Adrenal gland (tissue), 12 donors: ENCODE measurements around the gene NKAPD1. TPM values are rescaled to one million over a fixed set of nuclear protein-coding genes. Genes with fewer than 3 reads are reported as not detected.

Experiments
- DNase-seq, 7 donors: peaks; one replicate each; pipeline ENCODE4 v3.0.0-alpha.2; 2019 to 2020
- H3K27ac ChIP-seq, 5 donors: fragments of 200-600 bp; sonication (generic) in 4 of 5; 1 replicate in 3 of 5; 2 replicates in 2 of 5; pipeline versions ENCODE4 v1.5.1 to v1.8.0; 2016 to 2020; ENCODE audit warnings: mild to moderate bottlenecking in 1 of 5
- H3K27me3 ChIP-seq: fragments of 200-600 bp; 2 replicates; pipeline ENCODE4 v1.8.0; 2021
- H3K36me3 ChIP-seq, 2 donors: fragments of 200-600 bp; replicated peaks in 1 of 2; 1 replicate in 1 of 2; 2 replicates in 1 of 2; pipeline versions ENCODE4 v1.5.1 to v1.8.0; 2018 to 2022
- H3K4me1 ChIP-seq, 2 donors: fragments of 200-600 bp; replicated peaks in 1 of 2; 1 replicate in 1 of 2; 2 replicates in 1 of 2; pipeline versions ENCODE4 v1.5.1 to v1.8.0; 2018 to 2021
- H3K4me3 ChIP-seq, 4 donors: fragments of 200-600 bp; sonication (generic) in 3 of 4; one replicate each; pipeline ENCODE4 v1.5.1; 2016 to 2018
- H3K9me3 ChIP-seq, 3 donors: fragments of 200-600 bp; sonication (generic) in 1 of 3; replicated peaks in 1 of 3; 1 replicate in 2 of 3; 2 replicates in 1 of 3; pipeline versions ENCODE4 v1.5.1 to v1.8.0; 2016 to 2021
- POLR2A ChIP-seq, 2 donors: fragments of 450-650 bp; IDR thresholded peaks; one replicate each; pipeline ENCODE4 v1.6.1; 2017; ENCODE audit warnings: antibody characterized with exemption in 2 of 2, mild to moderate bottlenecking in 2 of 2, moderate library complexity in 1 of 2
- WGBS, 4 donors: extraction: QIAGEN DNeasy Blood & Tissue Kit in 2 of 4; methylation state at CpG; one replicate each; pipeline versions ENCODE4 v1.1.5 to v1.1.7; 2013 to 2017; 5-methylcytosine and 5-hydroxymethylcytosine counted together
- intact Hi-C, 2 donors: fragments of 100-400 bp; cut with DNase I; formaldehyde crosslinking; loops; one replicate each; pipeline versions ENCODE4 v1.14.1 to v1.15.0; 2022 to 2023
- polyA plus RNA-seq, 3 donors: library from polyadenylated mRNA; stranded (reverse); fragments of 200-250 nt in 2 of 3; fragments of 350-450 nt in 1 of 3; fragmentation: Illumina TruSeq in 1 of 3; extraction: RNeasy Lipid Tissue Mini Kit (QIAGEN cat#74804) in 1 of 3; gene quantifications; one replicate each; pipeline ENCODE4 v1.2.3, GENCODE V29; 2013 to 2014
- total RNA-seq, 9 donors: library from RNA; depleted of rRNA in 4 of 9; stranded (reverse); fragments of >200 nt in 4 of 9; fragments of 120-200 nt in 1 of 9; fragmentation: NEBNext Ultra II Directional in 1 of 9; extraction: Animal tissue kit (Norgen Biotek cat#: 25700) in 1 of 9; gene quantifications; one replicate each; pipeline versions ENCODE4 v1.1.0 to v1.2.4, GENCODE V29; 2013 to 2023
- TF ChIP-seq, protein P1 (sequence below), 6 experiments: fragments of 450-650 bp in 4 of 6; fragments of 200-600 bp in 2 of 6; sonication (generic) in 1 of 6; IDR thresholded peaks; 1 replicate in 5 of 6; 2 replicates in 1 of 6; pipeline versions ENCODE4 v1.5.1 to v1.8.0; 2016 to 2021; ENCODE audit warnings: antibody characterized with exemption in 6 of 6, mild to moderate bottlenecking in 2 of 6, moderate library complexity in 1 of 6
- donor health status: healthy with polysubstance abuse.
- donor health status: Bipolar disorder and iron deficiency.
- donor health status: DM: yes; HTN: yes; CAD: no.
- donor health status: DM: no; HTN: no; CAD: no.
- donor health status: DM: no; HTN: no; CAD: no.
- donor health status: DM: yes; HTN: yes; CAD: no.

NKAPD1 gene
- total and polyA plus RNA-seq, 12 donors = 9.8 to 40.5 (median 16.5) TPM

DNA sequence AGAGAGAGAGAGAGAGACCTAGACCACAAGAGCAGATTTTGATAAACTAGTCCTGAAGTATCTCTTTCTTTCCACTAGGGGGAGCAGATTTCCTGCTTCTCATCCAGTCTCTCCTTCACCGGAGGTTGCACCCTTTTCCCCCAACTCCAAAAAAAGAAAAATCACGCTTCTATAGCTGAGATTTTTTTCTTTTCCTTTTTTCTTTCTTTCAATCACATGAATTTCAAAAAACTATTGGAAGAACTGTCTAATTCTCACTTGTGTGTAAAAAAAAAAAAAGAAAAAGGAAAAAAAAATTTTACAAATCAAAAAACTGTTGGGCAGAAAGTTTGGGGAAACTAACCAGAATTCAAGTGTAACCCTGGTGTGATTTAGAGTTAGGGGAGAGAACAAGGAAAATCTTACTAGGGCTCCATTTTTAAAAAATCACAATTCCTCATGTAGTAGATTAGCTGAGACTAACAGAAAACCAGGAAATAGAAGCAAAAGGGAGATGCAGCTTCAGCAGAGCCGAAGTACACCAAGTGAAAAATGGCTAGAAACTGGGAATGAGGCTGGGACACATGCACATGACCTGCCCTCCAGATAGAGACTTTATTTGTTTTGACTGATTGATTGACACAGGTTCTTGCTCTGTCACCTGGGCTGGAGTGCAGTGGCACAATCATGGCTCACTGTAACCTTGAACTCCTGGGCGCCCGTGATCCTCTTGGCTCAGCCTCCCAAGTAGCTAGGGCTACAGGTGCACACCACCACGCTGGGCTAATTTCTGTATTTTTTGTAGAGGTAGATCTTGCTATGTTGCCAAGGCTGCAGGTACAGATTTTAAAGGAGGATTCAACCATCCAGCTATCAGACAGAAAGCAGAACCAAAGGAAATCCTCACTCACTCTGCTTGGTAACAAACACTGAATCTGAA, 39.7 kb downstream of the NKAPD1 start:
- Histone ChIP-seq H3K27me3 (no peaks in the 10 kb centered on the region), H3K4me3 (no peak overlapping the region), H3K36me3 (no peaks in the 10 kb centered on the region), H3K27ac (no peak overlapping the region), H3K9me3 (no peaks in the 10 kb centered on the region), H3K4me1 (no peaks in the 10 kb centered on the region)
- no peak for TF ChIP-seq POLR2A (IDR thresholded peaks at IDR 0.05)
- TF ChIP-seq, protein P1, sequence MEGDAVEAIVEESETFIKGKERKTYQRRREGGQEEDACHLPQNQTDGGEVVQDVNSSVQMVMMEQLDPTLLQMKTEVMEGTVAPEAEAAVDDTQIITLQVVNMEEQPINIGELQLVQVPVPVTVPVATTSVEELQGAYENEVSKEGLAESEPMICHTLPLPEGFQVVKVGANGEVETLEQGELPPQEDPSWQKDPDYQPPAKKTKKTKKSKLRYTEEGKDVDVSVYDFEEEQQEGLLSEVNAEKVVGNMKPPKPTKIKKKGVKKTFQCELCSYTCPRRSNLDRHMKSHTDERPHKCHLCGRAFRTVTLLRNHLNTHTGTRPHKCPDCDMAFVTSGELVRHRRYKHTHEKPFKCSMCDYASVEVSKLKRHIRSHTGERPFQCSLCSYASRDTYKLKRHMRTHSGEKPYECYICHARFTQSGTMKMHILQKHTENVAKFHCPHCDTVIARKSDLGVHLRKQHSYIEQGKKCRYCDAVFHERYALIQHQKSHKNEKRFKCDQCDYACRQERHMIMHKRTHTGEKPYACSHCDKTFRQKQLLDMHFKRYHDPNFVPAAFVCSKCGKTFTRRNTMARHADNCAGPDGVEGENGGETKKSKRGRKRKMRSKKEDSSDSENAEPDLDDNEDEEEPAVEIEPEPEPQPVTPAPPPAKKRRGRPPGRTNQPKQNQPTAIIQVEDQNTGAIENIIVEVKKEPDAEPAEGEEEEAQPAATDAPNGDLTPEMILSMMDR (IDR thresholded peaks at IDR 0.05) = peak; percentile 48 to 74 (median 67)
- 43 to 52% (median 49%) methylated on average over 6 of the region's 6 CpGs for WGBS, 4 donors
- DNase-seq = no peak
- intact Hi-C loops = loop anchor here (5.0 to 10.0 kb wide), 2 partner anchors 169 to 171 kb away; no protein-coding TSS in a partner anchor

DNA sequence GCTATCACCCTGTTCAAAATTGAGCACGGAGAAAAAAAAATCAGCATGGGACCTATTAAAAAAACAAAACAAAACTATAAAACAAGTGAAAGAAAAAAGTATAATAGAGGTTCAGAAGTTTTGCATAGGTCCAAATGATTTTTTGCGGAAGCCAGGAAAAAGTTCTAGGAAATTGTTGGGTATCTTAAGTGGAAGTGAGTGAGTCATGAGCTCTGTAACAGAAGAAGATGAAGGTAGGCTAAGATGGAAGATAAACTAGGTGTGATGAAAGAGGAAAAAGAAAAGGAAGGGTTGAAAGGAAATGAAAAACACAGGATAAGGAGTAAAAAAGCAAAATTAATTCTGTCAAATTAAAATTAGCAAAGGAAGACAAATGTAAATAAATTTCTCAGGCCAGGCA, 40.4 kb downstream of the NKAPD1 start:
- H3K27ac ChIP-seq = no peak overlapping the region
- WGBS, 4 donors = 90 to 97% (median 92%) methylated on average over 2 of the region's 2 CpGs
- no peak for TF ChIP-seq POLR2A (IDR thresholded peaks at IDR 0.05)
- TF ChIP-seq, protein P1 (IDR thresholded peaks at IDR 0.05) = no peak
- intact Hi-C loops = loop anchor here (5.0 to 10.0 kb wide), 2 partner anchors 168 to 170 kb away; no protein-coding TSS in a partner anchor
- H3K36me3 ChIP-seq = no peaks in the 10 kb centered on the region
- DNase-seq = no peak
- no peaks in the 10 kb centered on the region for H3K27me3 ChIP-seq
- no peaks in the 10 kb centered on the region for H3K9me3 ChIP-seq
- H3K4me1 ChIP-seq = no peaks in the 10 kb centered on the region
- no peak overlapping the region for H3K4me3 ChIP-seq

DNA sequence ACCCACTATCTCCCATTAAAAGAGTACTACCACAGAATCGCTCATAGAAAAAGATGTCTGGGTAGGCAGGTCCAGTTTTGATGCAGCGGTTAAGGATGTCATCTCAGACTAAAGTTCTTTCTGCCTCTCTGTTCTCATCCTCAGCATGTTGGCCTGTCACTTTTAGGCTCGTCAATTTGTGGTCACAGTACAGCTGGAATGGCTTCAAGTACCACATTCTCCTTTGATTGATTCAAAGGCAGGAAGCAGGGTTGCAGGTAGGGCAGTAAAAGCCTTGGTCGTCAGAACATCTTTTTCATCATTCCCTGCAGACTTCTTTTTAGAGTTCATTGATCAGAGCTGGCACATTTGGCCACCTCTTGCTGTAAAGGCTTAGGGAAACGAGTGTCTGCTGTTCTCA, 41.3 kb downstream of the NKAPD1 start:
- intact Hi-C loops = loop anchor here (5.0 to 10.0 kb wide), 3 partner anchors 52 to 169 kb away; partner anchors contain the start of genes BCO2 (in 1 of the 2) and TEX12 (in 1 of the 2)
- WGBS, 4 donors = 73 to 83% (median 78%) methylated on average over 5 of the region's 5 CpGs
- TF ChIP-seq, protein P1 (IDR thresholded peaks at IDR 0.05) = no peak
- TF ChIP-seq POLR2A (IDR thresholded peaks at IDR 0.05) = no peak

DNA sequence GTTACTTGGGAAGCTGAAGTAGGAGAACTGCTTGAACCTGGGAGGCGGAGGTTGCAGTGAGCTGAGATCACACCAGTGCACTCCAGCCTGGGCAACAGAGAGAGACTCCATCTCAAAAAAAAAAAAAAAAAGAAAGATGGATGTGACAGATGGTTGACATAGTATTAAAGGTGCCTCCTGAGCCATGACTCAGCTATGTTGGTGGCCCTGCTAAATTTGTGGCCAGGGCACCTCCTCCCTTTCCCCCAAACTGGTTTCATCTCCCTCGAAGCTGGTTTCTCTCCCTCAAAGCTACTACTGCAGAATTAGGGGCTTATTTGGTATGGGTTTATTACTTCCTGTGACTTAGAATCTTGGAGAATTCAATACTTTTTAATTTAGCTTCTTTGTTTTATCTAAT, 44.1 kb downstream of the NKAPD1 start:
- Histone ChIP-seq H3K4me3 (no peak overlapping the region), H3K4me1 (no peaks in the 10 kb centered on the region), H3K36me3 (no peaks in the 10 kb centered on the region), H3K9me3 (no peaks in the 10 kb centered on the region), H3K27me3 (no peaks in the 10 kb centered on the region), H3K27ac (no peak overlapping the region)
- no peak for DNase-seq
- WGBS, 4 donors = 82 to 94% (median 89%) methylated on average over 2 of the region's 2 CpGs
- TF ChIP-seq POLR2A (IDR thresholded peaks at IDR 0.05) = no peak
- TF ChIP-seq, protein P1 (IDR thresholded peaks at IDR 0.05) = no peak
- intact Hi-C loops = loop anchor here (5.0 to 10.0 kb wide), 3 partner anchors 49 to 167 kb away; partner anchors contain the start of genes BCO2 (in 1 of the 2) and TEX12 (in 1 of the 2)

More for the DNA sequence above, 41.3 kb downstream of the NKAPD1 start:
- Histone ChIP-seq H3K36me3 (no peaks in the 10 kb centered on the region), H3K9me3 (no peaks in the 10 kb centered on the region), H3K27me3 (no peaks in the 10 kb centered on the region), H3K4me3 (no peak overlapping the region), H3K4me1 (no peaks in the 10 kb centered on the region), H3K27ac (no peak overlapping the region)
- no peak for DNase-seq
